ENCODE data around the gene KIRREL3.

Gene KIRREL3

DNA sequence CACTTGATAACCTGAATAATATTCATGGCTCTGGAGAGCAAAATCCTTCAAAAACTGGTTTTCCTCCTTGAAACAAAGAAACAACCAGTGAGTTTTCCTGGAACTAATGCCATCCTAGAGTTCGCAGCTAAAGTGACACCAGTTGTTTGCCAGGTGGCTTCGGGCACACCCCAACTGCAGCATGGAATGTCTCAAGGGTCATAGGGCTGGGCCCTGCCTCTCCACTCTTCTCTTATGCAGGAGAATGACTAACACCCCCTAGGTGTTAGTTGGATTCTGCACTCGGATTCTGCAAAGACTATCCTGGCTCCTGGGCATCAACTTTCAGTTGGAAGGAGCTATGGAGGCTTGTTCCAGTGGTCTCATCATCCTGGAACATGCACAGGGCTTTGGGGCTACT is 98.8 kb downstream of the KIRREL3 start:
- Histone ChIP-seq H3K4me3 (replicated peaks; ENCODE audit: insufficient read depth, low read length) (no peak overlapping the region), H3K27me3 (ENCODE audit: insufficient read depth, poor library complexity, severe bottlenecking) (no peaks in the 10 kb centered on the region), H3K27ac (replicated peaks) (no peak overlapping the region)
- TF ChIP-seq REST (IDR thresholded peaks at IDR 0.05; ENCODE audit: insufficient replicate concordance, low read depth) (no peak), POLR2AphosphoS5 (IDR thresholded peaks at IDR 0.05; ENCODE audit: low read depth) (no peak), SPI1 (IDR thresholded peaks at IDR 0.05; ENCODE audit: borderline replicate concordance, low read depth) (no peak), CTCF (IDR thresholded peaks at IDR 0.05; ENCODE audit: insufficient read depth, low read length) (no peak), GABPA (IDR thresholded peaks at IDR 0.05; ENCODE audit: low read depth) (no peak)
- DNase-seq (ENCODE audit: low read depth in 1 of 2, low spot score in 1 of 2) = no peak

GRCh38 chr11:126899961-126900748 is 100.4 kb downstream of the KIRREL3 start:
- no peak for DNase-seq (ENCODE audit: low read depth in 1 of 2, low spot score in 1 of 2)
- TF ChIP-seq POLR2AphosphoS5 (IDR thresholded peaks at IDR 0.05; ENCODE audit: low read depth) (no peak), SPI1 (IDR thresholded peaks at IDR 0.05; ENCODE audit: borderline replicate concordance, low read depth) (no peak), GABPA (IDR thresholded peaks at IDR 0.05; ENCODE audit: low read depth) (no peak), REST (IDR thresholded peaks at IDR 0.05; ENCODE audit: insufficient replicate concordance, low read depth) (no peak), CTCF (IDR thresholded peaks at IDR 0.05; ENCODE audit: insufficient read depth, low read length) (no peak)

GRCh38 chr11:126898802-126899201 is 101.8 kb downstream of the KIRREL3 start:
- no peak overlapping the region for H3K27ac ChIP-seq (replicated peaks)
- TF ChIP-seq CTCF (IDR thresholded peaks at IDR 0.05; ENCODE audit: insufficient read depth, low read length) (no peak), REST (IDR thresholded peaks at IDR 0.05; ENCODE audit: insufficient replicate concordance, low read depth) (no peak), GABPA (IDR thresholded peaks at IDR 0.05; ENCODE audit: low read depth) (no peak)
- no peak for DNase-seq (ENCODE audit: low read depth in 1 of 2, low spot score in 1 of 2)
- no peaks in the 10 kb centered on the region for H3K27me3 ChIP-seq (ENCODE audit: insufficient read depth, poor library complexity, severe bottlenecking)
- no peak overlapping the region for H3K4me3 ChIP-seq (replicated peaks; ENCODE audit: insufficient read depth, low read length)

More at GRCh38 chr11:126899961-126900748, 100.4 kb downstream of the KIRREL3 start:
- Histone ChIP-seq H3K27me3 (ENCODE audit: insufficient read depth, poor library complexity, severe bottlenecking) (no peaks in the 10 kb centered on the region), H3K4me3 (replicated peaks; ENCODE audit: insufficient read depth, low read length) (no peak overlapping the region), H3K27ac (replicated peaks) (no peak overlapping the region)

All from HL-60 (cell line).